Natural killer cell (primary cell): ENCODE results near the gene NUDT12. TPM values are rescaled to one million over a fixed set of nuclear protein-coding genes. Genes with fewer than 3 reads are reported as not detected.

Experiments
- ATAC-seq, 3 donors: fragments of 150-1000 bp in 2 of 3; fragments of 200-7000 bp in 1 of 3; cut with Tn5 transposase; 1 replicate in 1 of 3; 2 replicates in 2 of 3; pipeline ENCODE4 v1.10.0; 2021; ENCODE audit warnings: mild to moderate bottlenecking in 2 of 3, moderate library complexity in 2 of 3
- DNase-seq, 2 donors: peaks; one replicate each; pipeline versions ENCODE4 v3.0.0 to v3.0.0-alpha.2; 2013 to 2021; ENCODE audit warnings: mixed read lengths in 1 of 2
- H3K27ac ChIP-seq: one replicate; pipeline ENCODE4 v1.5.1; 2013; ENCODE audit warnings: mild to moderate bottlenecking, low read length
- H3K27me3 ChIP-seq: one replicate; pipeline ENCODE4 v1.6.1; 2013; ENCODE audit warnings: low read length; ENCODE audit not compliant: control insufficient read depth, insufficient read depth
- H3K36me3 ChIP-seq: one replicate; pipeline ENCODE4 v1.6.1; 2013; ENCODE audit warnings: low read length; ENCODE audit not compliant: control insufficient read depth, insufficient read depth
- H3K4me1 ChIP-seq: one replicate; pipeline ENCODE4 v1.6.1; 2013; ENCODE audit warnings: low read length; ENCODE audit not compliant: control insufficient read depth, insufficient read depth
- H3K4me3 ChIP-seq: one replicate; pipeline ENCODE4 v1.5.1; 2013; ENCODE audit warnings: low read length
- H3K9me3 ChIP-seq: one replicate; pipeline ENCODE4 v1.6.1; 2013; ENCODE audit warnings: low read length; ENCODE audit not compliant: control insufficient read depth, insufficient read depth
- H3K27ac Mint-ChIP-seq, 2 donors: one replicate each; pipeline ENCODE4 v1.8.0; 2022; ENCODE audit warnings: mild to moderate bottlenecking in 2 of 2, mixed read lengths in 2 of 2, moderate library complexity in 1 of 2
- H3K27me3 Mint-ChIP-seq, 2 donors: one replicate each; pipeline ENCODE4 v1.8.0; 2022; ENCODE audit warnings: low read depth in 2 of 2, mixed read lengths in 2 of 2
- H3K36me3 Mint-ChIP-seq: one replicate; pipeline ENCODE4 v1.8.0; 2022; ENCODE audit warnings: mixed read lengths
- H3K4me1 Mint-ChIP-seq, 2 donors: one replicate each; pipeline ENCODE4 v1.8.0; 2022; ENCODE audit warnings: mixed read lengths in 2 of 2
- H3K4me3 Mint-ChIP-seq: one replicate; pipeline ENCODE4 v1.8.0; 2022; ENCODE audit warnings: mild to moderate bottlenecking, moderate library complexity, mixed read lengths
- H3K9me3 Mint-ChIP-seq, 2 donors: one replicate each; pipeline ENCODE4 v1.8.0; 2022; ENCODE audit warnings: mixed read lengths in 2 of 2
- CTCF ChIP-seq: fragments of 200-600 bp; IDR thresholded peaks from one replicate; pipeline ENCODE4 v1.8.0; 2022; ENCODE audit warnings: antibody characterized with exemption
- WGBS: methylation state at CpG from one replicate; pipeline ENCODE4 v1.1.7; 2013; ENCODE audit warnings: missing lambda C conversion rate; ENCODE audit not compliant: insufficient coverage; 5-methylcytosine and 5-hydroxymethylcytosine counted together
- intact Hi-C: fragments of 100-400 bp; cut with micrococcal nuclease; formaldehyde crosslinking; loops from one replicate; pipeline ENCODE4 v1.14.2; 2022
- total RNA-seq, 4 donors: library from RNA; stranded (reverse); fragments of 120-200 nt in 1 of 4; gene quantifications; one replicate each; pipeline versions ENCODE4 v1.2.3 to v1.2.4, GENCODE V29; 2013 to 2022

NUDT12 gene
- total RNA-seq, 3 donors from 2014 or later (not counting 1 experiment from before 2014, with no cell fraction given), result 0.61 to 1.2 TPM; not detected in 1

GRCh38 chr5:103510851-103511553, 51.6 kb downstream of the NUDT12 start:
- no peaks in the 10 kb centered on the region for H3K36me3 ChIP-seq
- no peaks in the 10 kb centered on the region for H3K9me3 ChIP-seq
- no peak overlapping the region for H3K27ac Mint-ChIP-seq
- DNase-seq (no peak), ATAC-seq (no peak)
- H3K27me3 Mint-ChIP-seq, result peaks cover 0 to 4% of the 10 kb centered on the region in 2 donors
- H3K4me1 Mint-ChIP-seq, result no peaks in the 10 kb centered on the region
- H3K27me3 ChIP-seq, result no peaks in the 10 kb centered on the region
- H3K36me3 Mint-ChIP-seq, result peaks cover 8% of the 10 kb centered on the region
- no peaks in the 10 kb centered on the region for H3K4me1 ChIP-seq
- H3K9me3 Mint-ChIP-seq, result peaks cover 3 to 8% of the 10 kb centered on the region in 2 donors
- no peak overlapping the region for H3K27ac ChIP-seq
- H3K4me3 ChIP-seq, result no peak overlapping the region
- intact Hi-C loops, result no loop called here
- H3K4me3 Mint-ChIP-seq, result no peak overlapping the region
- 86% methylated on average over 1 of the region's 1 CpG for WGBS
- TF ChIP-seq CTCF, result no peak

GRCh38 chr5:103505581-103506305, 56.8 kb downstream of the NUDT12 start:
- intact Hi-C loops, result no loop called here
- no peak for ATAC-seq
- no peaks in the 10 kb centered on the region for H3K4me1 ChIP-seq
- Mint-ChIP-seq H3K4me1 (no peaks in the 10 kb centered on the region), H3K4me3 (no peak overlapping the region), H3K36me3 (peaks cover 8% of the 10 kb centered on the region), H3K27me3 (no peaks in the 10 kb centered on the region), H3K27ac (no peak overlapping the region), H3K9me3 (peaks cover 3 to 13% of the 10 kb centered on the region in 2 donors)
- WGBS, result 100% methylated on average over 2 of the region's 3 CpGs
- no peak overlapping the region for H3K27ac ChIP-seq
- H3K27me3 ChIP-seq, result no peaks in the 10 kb centered on the region
- no peaks in the 10 kb centered on the region for H3K36me3 ChIP-seq
- H3K4me3 ChIP-seq, result no peak overlapping the region
- no peaks in the 10 kb centered on the region for H3K9me3 ChIP-seq
- no peak for DNase-seq
- no peak for TF ChIP-seq CTCF

- Histone ChIP-seq H3K4me3 (no peak overlapping the region), H3K4me1 (no peaks in the 10 kb centered on the region), H3K27me3 (no peaks in the 10 kb centered on the region), H3K9me3 (no peaks in the 10 kb centered on the region), H3K27ac (no peak overlapping the region), H3K36me3 (no peaks in the 10 kb centered on the region)
- ATAC-seq (no peak), DNase-seq (no peak)
- no peak for TF ChIP-seq CTCF
- Mint-ChIP-seq H3K4me3 (no peak overlapping the region), H3K9me3 (peaks cover 3 to 10% of the 10 kb centered on the region in 2 donors), H3K27ac (no peak overlapping the region), H3K4me1 (no peaks in the 10 kb centered on the region), H3K27me3 (no peaks in the 10 kb centered on the region), H3K36me3 (peaks cover 8% of the 10 kb centered on the region)
- intact Hi-C loops, result no loop called here
Measured at GRCh38 chr5:103503066-103503465, 59.5 kb downstream of the NUDT12 start.
